Fibroblast of lung (primary cell): Measurements from ENCODE around the gene NAA80. TPM values are rescaled to one million over a fixed set of nuclear protein-coding genes. Genes with fewer than 3 reads are reported as not detected.

Experiments
- DNase-seq, 2 donors: peaks; one replicate each; pipeline versions ENCODE4 v3.0.0 to v3.0.0-alpha.2; 2010; ENCODE audit warnings: low read depth in 2 of 2
- H2AFZ ChIP-seq: 2 replicates; pipeline ENCODE4 v1.5.1; 2012; ENCODE audit warnings: low read length, control low read depth, inconsistent platforms
- H3K27ac ChIP-seq: 2 replicates; pipeline ENCODE4 v1.5.1; 2011; ENCODE audit warnings: low read length, control low read depth; ENCODE audit not compliant: insufficient read depth
- H3K27me3 ChIP-seq: 2 replicates; pipeline ENCODE4 v1.5.1; 2011; ENCODE audit warnings: mild to moderate bottlenecking, low read length; ENCODE audit not compliant: control insufficient read depth, insufficient read depth
- H3K36me3 ChIP-seq: 2 replicates; pipeline ENCODE4 v1.5.1; 2011; ENCODE audit warnings: low read length; ENCODE audit not compliant: control insufficient read depth, insufficient read depth
- H3K4me1 ChIP-seq: 2 replicates; pipeline ENCODE4 v1.5.1; 2011; ENCODE audit warnings: low read length; ENCODE audit not compliant: control insufficient read depth, insufficient read depth; ENCODE audit errors: extremely low read depth
- H3K4me2 ChIP-seq: 2 replicates; pipeline ENCODE4 v1.5.1; 2011; ENCODE audit warnings: low read length, control low read depth; ENCODE audit not compliant: insufficient read depth; ENCODE audit errors: extremely low read depth
- H3K4me3 ChIP-seq, 4 experiments: fragments of 200-600 bp in 1 of 4; sonication (generic) in 1 of 4; replicated peaks in 1 of 4; 2 replicates each; pipeline ENCODE4 v1.5.1; 2011 to 2016; ENCODE audit warnings: low read length in 4 of 4, low read depth in 3 of 4, mild to moderate bottlenecking in 3 of 4, control low read depth in 2 of 4, inconsistent platforms in 1 of 4, mixed read lengths in 1 of 4; ENCODE audit not compliant: insufficient read depth in 1 of 4; ENCODE audit errors: control extremely low read depth in 1 of 4
- H3K79me2 ChIP-seq: 2 replicates; pipeline ENCODE4 v1.5.1; 2012; ENCODE audit warnings: mild to moderate bottlenecking, low read length, inconsistent platforms; ENCODE audit not compliant: control insufficient read depth, insufficient read depth
- H3K9ac ChIP-seq: 2 replicates; pipeline ENCODE4 v1.5.1; 2011; ENCODE audit warnings: mild to moderate bottlenecking, low read length, control low read depth; ENCODE audit not compliant: insufficient read depth
- H3K9me3 ChIP-seq: 2 replicates; pipeline ENCODE4 v1.5.1; 2012; ENCODE audit warnings: low read depth, low read length; ENCODE audit not compliant: control insufficient read depth, insufficient read depth
- H4K20me1 ChIP-seq: 2 replicates; pipeline ENCODE4 v1.5.1; 2011; ENCODE audit warnings: low read length; ENCODE audit not compliant: control insufficient read depth, insufficient read depth; ENCODE audit errors: extremely low read depth
- CTCF ChIP-seq, 2 donors: IDR thresholded peaks in 1 of 2; conservative IDR thresholded peaks in 1 of 2; 1 replicate in 1 of 2; 2 replicates in 1 of 2; pipeline ENCODE4 v1.5.1; 2011 to 2012; ENCODE audit warnings: low read length in 2 of 2, control low read depth in 1 of 2, inconsistent platforms in 1 of 2, low read depth in 1 of 2, mild to moderate bottlenecking in 1 of 2
- EZH2 ChIP-seq: IDR thresholded peaks from 2 replicates; pipeline ENCODE4 v1.5.1; 2012; ENCODE audit warnings: low read length, control low read depth, mild to moderate bottlenecking; ENCODE audit errors: missing control alignments
- polyA plus RNA-seq, 2 donors: library from polyadenylated mRNA; depleted of rRNA in 1 of 2; stranded (reverse) in 1 of 2; unstranded in 1 of 2; fragments of >200 nt; gene quantifications; 2 replicates each; pipeline ENCODE4 v1.2.1, GENCODE V29; 2011 to 2012; ENCODE audit warnings: missing spikeins in 1 of 2
- total RNA-seq: library from RNA; depleted of rRNA; stranded (reverse); fragments of >200 nt; gene quantifications from 2 replicates; pipeline ENCODE4 v1.2.1, GENCODE V29; 2014

Gene NAA80
- total and polyA plus RNA-seq, 2 donors (not counting 1 experiment from before 2014, with no cell fraction given): 3.1 to 3.8 TPM

- no peak for TF ChIP-seq EZH2
- TF ChIP-seq CTCF (conservative IDR thresholded peaks at IDR 0.05 in 1 of 2, IDR thresholded peaks at IDR 0.05 in 1 of 2; ENCODE audit: low read depth in 1 of 2, low read length in 2 of 2): no peak
- H3K27ac ChIP-seq: no peak within 1 kb of the TSS
- no peaks in the 10 kb centered on the region for H4K20me1 ChIP-seq
- peak within 1 kb of the TSS; percentile 39 to 61 (median 50) for H3K4me3 ChIP-seq
- H3K9ac ChIP-seq: peak within 1 kb of the TSS; percentile 41
- H3K36me3 ChIP-seq: no peaks in the 10 kb centered on the region
- H3K79me2 ChIP-seq: peaks cover 6% of the 10 kb centered on the region
- DNase-seq: peak in 1 of 2 donors; percentile 47
- peak within 1 kb of the TSS; percentile 77 for H2AFZ ChIP-seq
- peaks cover 7% of the 10 kb centered on the region for H3K4me1 ChIP-seq
- no peaks in the 10 kb centered on the region for H3K9me3 ChIP-seq
- H3K27me3 ChIP-seq: no peaks in the 10 kb centered on the region
- H3K4me2 ChIP-seq: peak within 1 kb of the TSS; percentile 84
Measured at GRCh38 chr3:50345586-50346234, 46.5 kb upstream of the NAA80 start, which contains the start of gene ZMYND10. ZMYND10 (minus strand) TSS chr3:50345732; CDS start chr3:50345579, 153 bp downstream.

GRCh38 chr3:50345008-50345407 lies 45.8 kb upstream of the NAA80 start:
- no peaks in the 10 kb centered on the region for H3K9me3 ChIP-seq
- H2AFZ ChIP-seq: no peak overlapping the region
- peak overlapping the region; percentile 76 for H3K4me2 ChIP-seq
- no peaks in the 10 kb centered on the region for H4K20me1 ChIP-seq
- peaks cover 3% of the 10 kb centered on the region for H3K79me2 ChIP-seq
- DNase-seq: no peak
- H3K4me1 ChIP-seq: peaks cover 3% of the 10 kb centered on the region
- TF ChIP-seq EZH2: no peak
- no peak for TF ChIP-seq CTCF (conservative IDR thresholded peaks at IDR 0.05 in 1 of 2, IDR thresholded peaks at IDR 0.05 in 1 of 2; ENCODE audit: low read depth in 1 of 2, low read length in 2 of 2)
- peak overlapping the region; percentile 36 to 61 (median 50) for H3K4me3 ChIP-seq
- no peak overlapping the region for H3K27ac ChIP-seq
- no peaks in the 10 kb centered on the region for H3K36me3 ChIP-seq
- H3K9ac ChIP-seq: no peak overlapping the region
- no peaks in the 10 kb centered on the region for H3K27me3 ChIP-seq

GRCh38 chr3:50342813-50343633 lies 43.8 kb upstream of the NAA80 start:
- Histone ChIP-seq H3K9me3 (no peaks in the 10 kb centered on the region), H3K27ac (no peak overlapping the region), H3K4me3 (no peak overlapping the region), H3K4me2 (no peak overlapping the region), H2AFZ (no peak overlapping the region), H4K20me1 (no peaks in the 10 kb centered on the region), H3K4me1 (peaks cover 5% of the 10 kb centered on the region), H3K79me2 (peaks cover 12% of the 10 kb centered on the region), H3K36me3 (no peaks in the 10 kb centered on the region), H3K27me3 (no peaks in the 10 kb centered on the region), H3K9ac (no peak overlapping the region)
- no peak for DNase-seq
- TF ChIP-seq EZH2 (no peak), CTCF (conservative IDR thresholded peaks at IDR 0.05 in 1 of 2, IDR thresholded peaks at IDR 0.05 in 1 of 2; ENCODE audit: low read depth in 1 of 2, low read length in 2 of 2) (no peak)
